GM23248 (cell line): ENCODE measurements around the gene EFCAB6.

Experiments
- EZH2 ChIP-seq: fragments of 200-600 bp; sonication (generic); IDR thresholded peaks from 2 replicates; pipeline ENCODE4 v1.6.1; 2018; ENCODE audit warnings: antibody characterized with exemption, mild to moderate bottlenecking; ENCODE audit not compliant: insufficient read depth, poor library complexity, severe bottlenecking
- EZH2phosphoT487 ChIP-seq: fragments of 200-600 bp; sonication (generic); IDR thresholded peaks from 2 replicates; pipeline ENCODE4 v1.6.1; 2018; ENCODE audit warnings: antibody characterized with exemption, moderate library complexity, mild to moderate bottlenecking, low read depth; ENCODE audit not compliant: insufficient read depth

DNA sequence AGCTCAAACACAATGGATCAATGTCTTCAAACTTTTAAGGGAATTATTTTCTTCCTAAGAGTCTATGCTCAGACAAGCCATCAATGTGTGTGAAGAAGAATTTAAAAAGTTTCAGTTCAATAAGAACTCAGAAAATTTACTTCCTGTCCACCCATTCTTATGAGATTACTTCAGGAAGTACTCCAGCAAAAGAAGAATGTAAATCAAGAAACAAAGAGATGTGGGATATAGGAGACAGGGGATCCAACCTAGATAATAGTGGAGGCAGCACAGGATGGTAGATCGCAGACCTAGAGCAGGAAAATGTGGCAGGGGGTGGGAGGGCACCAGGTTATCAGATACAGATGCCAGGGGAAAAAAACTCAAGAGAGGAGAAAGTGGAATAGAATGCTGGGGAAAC lies 229.7 kb downstream of the EFCAB6 start:
- TF ChIP-seq EZH2 = no peak
- TF ChIP-seq EZH2phosphoT487 = no peak
